GM10248 (cell line): ENCODE results near the gene SF3B4.
"Not testable (repeated sequence)": the region's sequence is repeated elsewhere in the genome, so short reads cannot be mapped to it uniquely, and the experiment has no call there.

ENCODE experiments used
- CTCF ChIA-PET: fragments of 300-600 bp; sonication (Branson Sonifier 250); formaldehyde crosslinking; extraction: SDS; loops from one replicate; lab custom pipeline; 2021; ENCODE audit warnings: antibody characterized with exemption; lab: Yijun Ruan, JAX
- POLR2A ChIA-PET: fragments of 350-650 bp; sonication (Branson Sonifier 250); formaldehyde crosslinking; extraction: SDS; loops from one replicate; lab custom pipeline; 2020; ENCODE audit warnings: antibody characterized with exemption; lab: Yijun Ruan, JAX
- DNase-seq: peaks from one replicate; pipeline ENCODE4 v3.0.0; 2012; ENCODE audit errors: extremely low spot score
- CTCF ChIP-seq: IDR thresholded peaks from 2 replicates; pipeline ENCODE4 v1.5.1; 2012; ENCODE audit warnings: mild to moderate bottlenecking, low read depth; ENCODE audit errors: extremely low read depth, missing control alignments, control extremely low read depth

Gene SF3B4

GRCh38 chr1:149942885-149943284, 15.3 kb upstream of the SF3B4 start:
- CTCF ChIA-PET, result no interaction called here
- no peak for DNase-seq
- no peak for TF ChIP-seq CTCF
- POLR2A ChIA-PET, result no interaction called here

GRCh38 chr1:149942207-149942606, 14.6 kb upstream of the SF3B4 start:
- TF ChIP-seq CTCF, result no peak
- ChIA-PET CTCF (no interaction called here), POLR2A (no interaction called here)
- DNase-seq, result no peak

- ChIA-PET CTCF (interaction anchor here (1.2 kb wide), 1 partner anchor 22 kb away, joined by 3 read pairs; no protein-coding TSS in a partner anchor), POLR2A (interaction anchor here (2.4 kb wide), 1 partner anchor 52 kb away, joined by 6 read pairs; a partner anchor contains a TSS)
- TF ChIP-seq CTCF, result no peak
- no peak for DNase-seq
Observed at GRCh38 chr1:149940427-149940826, 12.8 kb upstream of the SF3B4 start.

- CTCF ChIA-PET, result interaction anchor here (1.4 to 1.5 kb wide), 2 partner anchors 9 to 23 kb away, joined by 5 to 6 read pairs; no protein-coding TSS in a partner anchor
- POLR2A ChIA-PET, result interaction anchor here (1.0 kb wide), 1 partner anchor 11 kb away, joined by 4 read pairs; no protein-coding TSS in a partner anchor
- DNase-seq, result not testable (repeated sequence)
Observed at GRCh38 chr1:149938668-149939003, 11.0 kb upstream of the SF3B4 start.

GRCh38 chr1:149937759-149938158, 10.2 kb upstream of the SF3B4 start:
- ChIA-PET POLR2A (interaction anchor here (1.0 kb wide), 2 partner anchors 50 to 51 kb away, joined by 3 read pairs; a partner anchor contains a TSS), CTCF (no interaction called here)
- TF ChIP-seq CTCF, result no peak
- no peak for DNase-seq

- CTCF ChIA-PET, result no interaction called here
- DNase-seq, result no peak
- TF ChIP-seq CTCF, result no peak
- POLR2A ChIA-PET, result interaction anchor here (1.0 kb wide), 2 partner anchors 49 to 50 kb away, joined by 3 read pairs; a partner anchor contains a TSS
Observed at GRCh38 chr1:149936992-149937705, 9.5 kb upstream of the SF3B4 start.
